ENCODE measurements around the gene SCMH1. TPM values are rescaled to one million over a fixed set of nuclear protein-coding genes. Genes with fewer than 3 reads are reported as not detected.

The SCMH1 gene
- total and polyA plus RNA-seq, 4 donors, result 6.6 to 12.8 (median 10.5) TPM

GRCh38 chr1:41242342-41243078 is 404 bp upstream of the SCMH1 start:
- Histone ChIP-seq H3K36me3 (ENCODE audit: control insufficient read depth in 4 of 4, insufficient read depth in 3 of 4, low read depth in 1 of 4, low read length in 3 of 4) (no peaks in the 10 kb centered on the region), H3K9me3 (ENCODE audit: control insufficient read depth in 4 of 4, low read length in 3 of 4) (no peaks in the 10 kb centered on the region), H3K27ac (ENCODE audit: low read depth in 1 of 2, low read length in 2 of 2) (peak overlapping the region in 1 of 2 donors; percentile 28), H3K4me1 (ENCODE audit: control insufficient read depth in 4 of 4, insufficient read depth in 4 of 4, low read length in 3 of 4) (peaks cover 3 to 30% (median 14%) of the 10 kb centered on the region in 4 donors), H3K9ac (ENCODE audit: low read depth in 1 of 2, low read length in 2 of 2) (peak overlapping the region in 1 of 2 donors; percentile 48), H3K27me3 (ENCODE audit: control insufficient read depth in 4 of 4, insufficient read depth in 4 of 4, low read length in 3 of 4) (no peaks in the 10 kb centered on the region), H3K4me3 (ENCODE audit: low read depth in 1 of 3, low read length in 3 of 3) (peak overlapping the region; percentile 26 to 98 (median 50))
- TF ChIP-seq CTCF (IDR thresholded peaks at IDR 0.05; ENCODE audit: low read depth, low read length, missing input control), result no peak
- TF ChIP-seq FOXA2 (IDR thresholded peaks at IDR 0.05), result no peak
- no peak for TF ChIP-seq HNF4A (conservative IDR thresholded peaks at IDR 0.05)
- no peak for TF ChIP-seq YY1 (IDR thresholded peaks at IDR 0.05)
- no peak for TF ChIP-seq GABPA (IDR thresholded peaks at IDR 0.05 in 1 of 2, conservative IDR thresholded peaks at IDR 0.05 in 1 of 2)
- no peak for TF ChIP-seq ATF3 (IDR thresholded peaks at IDR 0.05)
- no peak for TF ChIP-seq TAF1 (conservative IDR thresholded peaks at IDR 0.05)
- TF ChIP-seq ZBTB33 (IDR thresholded peaks at IDR 0.05), result no peak
- no peak for TF ChIP-seq EGR1 (IDR thresholded peaks at IDR 0.05; ENCODE audit: low read depth in 2 of 2)
- TF ChIP-seq RAD21 (IDR thresholded peaks at IDR 0.05), result no peak
- no peak for TF ChIP-seq FOXA1 (IDR thresholded peaks at IDR 0.05)
- TF ChIP-seq JUND (IDR thresholded peaks at IDR 0.05), result no peak
- DNase-seq (ENCODE audit: low spot score), result peak; percentile 40
- WGBS, result 24% methylated on average over 51 of the region's 51 CpGs

- no peaks in the 10 kb centered on the region for H3K36me3 ChIP-seq (ENCODE audit: control insufficient read depth in 4 of 4, insufficient read depth in 3 of 4, low read depth in 1 of 4, low read length in 3 of 4)
- TF ChIP-seq EGR1 (IDR thresholded peaks at IDR 0.05; ENCODE audit: low read depth in 2 of 2), result no peak
- no peak for TF ChIP-seq HNF4G (IDR thresholded peaks at IDR 0.05)
- no peak for TF ChIP-seq MAX (IDR thresholded peaks at IDR 0.05)
- no peak for TF ChIP-seq SP1 (IDR thresholded peaks at IDR 0.05)
- TF ChIP-seq RAD21 (IDR thresholded peaks at IDR 0.05), result peak in 1 of 2 donors; percentile 11
- TF ChIP-seq ATF3 (IDR thresholded peaks at IDR 0.05), result no peak
- peak in 1 of 2 donors; percentile 21 for TF ChIP-seq GABPA (IDR thresholded peaks at IDR 0.05 in 1 of 2, conservative IDR thresholded peaks at IDR 0.05 in 1 of 2)
- no peak for TF ChIP-seq FOXA1 (IDR thresholded peaks at IDR 0.05)
- no peak for TF ChIP-seq TAF1 (conservative IDR thresholded peaks at IDR 0.05)
- TF ChIP-seq HNF4A (conservative IDR thresholded peaks at IDR 0.05), result peak in 1 of 2 donors; percentile 18
- TF ChIP-seq JUND (IDR thresholded peaks at IDR 0.05), result no peak
- TF ChIP-seq NR2F2 (IDR thresholded peaks at IDR 0.05), result no peak
- H3K27me3 ChIP-seq (ENCODE audit: control insufficient read depth in 4 of 4, insufficient read depth in 4 of 4, low read length in 3 of 4), result no peaks in the 10 kb centered on the region
Measured at GRCh38 chr1:41241354-41241748, 755 bp downstream of the SCMH1 start.

More at GRCh38 chr1:41241354-41241748, 755 bp downstream of the SCMH1 start:
- peaks cover 3 to 30% (median 14%) of the 10 kb centered on the region in 4 donors for H3K4me1 ChIP-seq (ENCODE audit: control insufficient read depth in 4 of 4, insufficient read depth in 4 of 4, low read length in 3 of 4)
- H3K9ac ChIP-seq (ENCODE audit: low read depth in 1 of 2, low read length in 2 of 2), result peak overlapping the region in 1 of 2 donors; percentile 77
- no peaks in the 10 kb centered on the region for H3K9me3 ChIP-seq (ENCODE audit: control insufficient read depth in 4 of 4, low read length in 3 of 4)
- peak overlapping the region; percentile 90 to 91 for H3K27ac ChIP-seq (ENCODE audit: low read depth in 1 of 2, low read length in 2 of 2)
- under 1% methylated on average over 45 of the region's 45 CpGs for WGBS
- peak overlapping the region; percentile 68 to 98 (median 69) for H3K4me3 ChIP-seq (ENCODE audit: low read depth in 1 of 3, low read length in 3 of 3)
- DNase-seq (ENCODE audit: low spot score), result peak; percentile 61
